CD4-positive, alpha-beta T cell treated with Interleukin-15 for 1 hour (primary cell): ENCODE measurements around the gene SLC38A3.

ENCODE experiments used
- DNase-seq: peaks from one replicate; pipeline ENCODE4 v3.0.0-alpha.2; 2020

Gene SLC38A3

DNA sequence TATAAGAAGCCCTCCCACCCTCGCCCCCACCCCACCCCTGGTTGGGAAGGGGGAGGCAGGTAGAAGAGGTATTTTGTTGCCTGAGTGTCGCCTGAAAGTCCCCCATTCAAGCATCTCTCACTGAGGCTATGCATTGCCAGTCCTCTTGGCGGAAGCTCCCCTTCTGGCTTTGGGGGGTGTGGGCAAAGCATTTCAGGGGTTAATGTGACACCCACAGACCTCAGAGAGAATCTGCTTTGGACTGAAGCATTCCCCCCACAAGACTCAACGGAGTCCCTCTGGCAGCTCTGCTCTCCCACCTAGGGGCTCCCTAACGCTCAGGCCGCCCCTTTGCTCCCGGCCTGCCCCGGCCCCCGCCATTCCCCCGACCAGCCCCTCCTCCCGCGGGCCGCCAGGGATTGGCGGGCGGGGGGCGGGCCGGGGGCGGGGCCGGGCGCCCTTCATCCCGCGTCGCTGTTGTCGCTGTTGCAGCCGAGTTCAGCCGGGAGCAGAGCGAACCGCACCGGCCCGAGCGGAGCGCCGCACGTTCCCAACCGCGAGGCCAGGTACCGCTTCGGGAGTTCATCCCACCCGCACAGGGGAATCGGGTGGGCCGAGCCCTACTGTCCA is at the start of gene SLC38A3:
Gene SLC38A3, plus strand, starts transcription at position 468 of the 609 bp plus-strand sequence. CDS start 8,929 bp downstream, outside the sequence.
- no peak for DNase-seq

DNA sequence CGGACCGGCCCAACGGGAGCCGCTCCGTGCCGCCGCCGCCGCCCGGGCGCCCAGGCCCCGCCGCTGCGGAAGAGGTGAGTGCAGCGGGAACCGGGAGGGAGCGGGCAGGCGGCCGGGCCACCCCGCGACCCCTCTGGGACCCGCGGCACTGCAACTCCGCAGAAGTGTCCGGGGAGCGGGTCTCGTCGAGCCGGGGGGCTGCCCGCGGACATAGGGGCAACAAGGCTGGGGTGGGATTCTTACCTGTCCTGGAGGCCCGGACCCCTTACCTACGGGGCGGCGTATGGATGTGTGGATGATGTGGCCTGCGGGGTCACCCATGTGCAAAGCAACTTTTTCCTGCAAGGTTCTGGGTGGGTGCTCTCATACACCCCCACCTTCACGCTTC is 49.6 kb upstream of the SLC38A3 start:
- DNase-seq, result no peak

DNA sequence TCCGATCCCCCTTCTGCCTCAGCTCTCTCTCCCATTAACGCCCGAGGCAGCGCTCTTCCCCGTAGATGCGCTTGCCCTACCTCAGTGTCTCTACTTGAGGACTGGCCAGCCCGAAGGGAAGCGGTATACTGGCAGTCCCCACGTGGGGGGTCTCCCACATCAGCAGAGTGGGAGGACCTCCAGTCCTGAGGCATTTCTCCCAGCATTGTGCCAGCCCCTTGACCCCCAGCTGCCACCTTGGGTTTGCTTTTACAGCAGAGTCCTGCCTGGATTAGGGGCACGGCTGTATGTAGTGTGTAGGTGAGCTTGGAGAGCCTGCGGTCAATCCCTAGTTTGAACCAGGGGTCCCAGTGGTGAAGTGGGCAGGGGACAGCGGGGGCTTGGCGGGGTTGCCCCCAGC is 49.2 kb upstream of the SLC38A3 start:
- DNase-seq, result no peak

DNA sequence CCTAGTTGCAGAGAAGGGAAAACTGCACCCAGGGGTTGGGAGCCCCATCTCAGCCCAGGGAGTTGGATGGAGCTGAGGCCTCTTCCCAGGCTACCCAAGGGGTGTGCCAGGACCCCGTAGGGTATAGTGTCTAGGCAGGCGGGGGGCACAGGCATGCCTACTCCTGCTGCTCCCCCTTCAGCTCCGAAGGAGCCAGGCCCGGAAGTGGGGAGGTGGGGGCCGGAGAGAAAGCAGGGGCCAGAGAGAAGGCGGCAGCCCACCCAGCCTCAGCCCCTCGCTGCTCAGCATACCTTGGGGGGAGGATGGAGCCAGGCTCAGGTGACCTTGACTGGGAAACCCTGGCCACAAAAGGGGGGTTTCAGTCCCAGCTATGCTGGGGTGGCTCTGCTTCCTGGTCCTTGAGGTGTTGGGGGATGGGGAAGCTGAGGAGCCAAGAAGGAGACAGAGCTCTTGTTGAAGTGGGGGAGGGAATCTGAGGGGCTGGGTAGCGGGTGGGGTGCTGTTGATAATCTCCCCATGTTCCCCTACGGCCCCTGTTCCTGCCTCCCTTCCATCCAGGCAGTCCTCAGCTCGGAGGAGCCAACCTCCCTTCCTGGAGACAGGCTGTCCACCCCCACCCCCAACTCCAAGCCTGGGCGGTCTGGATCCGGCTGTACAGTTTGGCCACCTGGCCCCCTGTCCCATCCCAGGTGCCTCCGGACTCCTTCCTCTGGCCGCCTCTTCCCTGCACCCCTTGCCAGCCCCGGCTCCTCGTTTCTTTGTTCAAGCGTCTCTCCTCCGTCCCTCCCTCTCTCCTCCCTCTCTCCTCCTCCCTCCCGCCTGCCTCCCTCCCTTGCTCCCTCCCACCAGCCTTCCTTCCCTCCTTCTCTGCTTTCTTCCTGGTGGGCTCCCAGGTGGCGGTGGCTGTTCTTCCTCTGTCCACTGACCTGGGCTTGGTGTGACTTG is 48.2 kb upstream of the SLC38A3 start:
- DNase-seq, result no peak

DNA sequence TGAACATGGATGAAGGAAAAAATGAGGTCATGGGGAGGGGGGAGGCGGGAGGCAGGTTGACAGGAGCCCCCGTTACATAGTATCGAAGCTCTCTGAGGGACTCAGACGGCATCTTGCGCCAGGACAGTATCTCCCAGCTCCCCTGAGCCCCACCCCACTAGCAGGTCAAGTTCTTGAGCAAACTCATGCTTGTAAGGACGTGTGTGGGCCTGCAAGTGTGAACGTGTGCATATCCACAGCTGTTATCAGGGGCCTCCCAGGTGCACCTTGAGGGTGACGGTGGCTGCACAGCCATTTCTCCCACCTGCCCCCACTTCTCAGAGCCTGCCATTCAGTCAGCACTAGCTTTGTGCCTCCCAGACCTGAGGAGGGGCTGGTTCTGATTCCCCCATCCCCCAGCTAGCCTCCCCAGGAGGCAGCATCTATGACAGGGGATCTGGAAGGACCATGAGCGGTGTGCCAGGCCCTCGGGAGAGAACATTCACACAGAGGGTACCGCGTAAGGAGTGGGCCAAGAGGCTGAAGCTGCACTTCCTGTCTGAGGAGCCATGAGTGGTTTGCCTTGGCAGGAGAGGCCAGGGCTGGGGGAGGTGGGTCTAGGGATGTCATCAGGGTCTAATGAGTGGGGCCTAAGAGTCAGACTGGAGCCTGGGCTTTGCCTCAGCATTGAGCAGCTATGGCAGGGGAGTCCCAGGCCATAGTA is 47.1 kb upstream of the SLC38A3 start:
- DNase-seq, result no peak

DNA sequence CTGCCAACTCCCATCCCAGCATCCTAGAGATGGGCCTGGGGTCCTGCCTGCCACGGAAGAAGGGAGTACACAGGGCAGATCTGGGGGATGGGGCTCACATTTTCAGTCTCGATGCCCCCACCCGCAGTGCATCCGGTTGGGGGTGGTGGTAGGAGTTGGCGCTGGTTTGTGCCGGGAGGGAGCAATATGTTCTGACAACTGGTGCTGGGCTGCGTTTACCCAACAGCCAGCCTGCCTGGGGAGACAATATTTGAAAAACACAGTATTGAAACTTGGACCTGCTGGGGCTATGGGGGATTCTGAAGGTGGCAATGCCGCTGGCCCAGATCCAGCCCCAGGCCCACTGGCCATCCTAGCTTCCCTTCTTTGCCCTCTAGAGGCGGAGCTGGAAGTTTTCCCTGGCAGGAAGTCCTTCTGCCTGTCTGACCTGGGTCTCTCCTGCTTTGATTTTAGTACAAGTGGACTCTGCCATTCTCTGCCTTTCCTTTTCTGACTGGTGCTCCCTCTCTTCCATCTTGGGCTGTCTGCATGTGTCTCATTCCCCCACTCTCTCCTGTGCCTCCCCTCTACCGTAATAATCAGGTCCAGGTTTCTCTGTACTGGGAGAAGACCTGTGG is 46.4 kb upstream of the SLC38A3 start:
- DNase-seq, result no peak

DNA sequence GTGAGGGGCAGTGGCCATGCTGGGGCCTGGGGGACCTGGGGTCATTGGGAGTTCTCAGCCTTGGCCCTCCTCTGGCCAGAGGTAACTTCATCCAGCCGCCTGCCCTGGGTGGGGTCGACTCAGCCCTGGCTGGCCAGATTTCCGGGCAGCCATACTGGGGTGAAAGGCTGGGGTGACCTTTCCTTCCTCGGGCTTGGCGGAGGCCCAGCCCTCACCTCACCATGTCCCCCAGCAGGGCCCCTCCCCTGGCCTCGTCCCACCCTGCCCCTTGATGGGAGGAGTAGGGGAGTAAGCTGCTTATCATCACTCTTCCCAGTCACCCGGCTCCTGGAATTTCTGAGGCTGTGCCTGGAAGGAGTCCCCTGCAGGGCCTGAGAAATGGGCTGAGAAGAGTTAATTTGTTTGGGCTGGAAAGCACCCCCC is 44.5 kb upstream of the SLC38A3 start:
- DNase-seq, result no peak

DNA sequence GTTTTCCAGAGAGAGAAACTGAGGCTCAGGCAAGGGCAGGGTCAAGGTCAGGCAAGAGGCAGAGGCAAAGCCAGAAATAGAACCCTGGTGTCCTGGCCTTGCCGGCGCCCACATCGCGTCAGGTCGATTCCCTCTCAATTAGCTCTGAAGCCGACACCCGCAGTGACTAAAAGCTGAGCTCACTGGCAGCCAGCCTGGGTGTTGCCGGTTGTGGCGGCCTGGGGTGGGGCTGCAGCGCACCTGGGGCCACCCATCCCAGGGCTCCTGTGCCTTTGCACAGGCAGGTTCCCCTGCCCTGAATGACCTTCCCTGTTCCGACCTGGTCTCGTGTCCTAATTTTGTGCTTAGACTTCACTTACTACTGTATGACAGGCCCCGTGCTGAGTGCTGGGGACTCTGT is 43.8 kb upstream of the SLC38A3 start:
- DNase-seq, result no peak

DNA sequence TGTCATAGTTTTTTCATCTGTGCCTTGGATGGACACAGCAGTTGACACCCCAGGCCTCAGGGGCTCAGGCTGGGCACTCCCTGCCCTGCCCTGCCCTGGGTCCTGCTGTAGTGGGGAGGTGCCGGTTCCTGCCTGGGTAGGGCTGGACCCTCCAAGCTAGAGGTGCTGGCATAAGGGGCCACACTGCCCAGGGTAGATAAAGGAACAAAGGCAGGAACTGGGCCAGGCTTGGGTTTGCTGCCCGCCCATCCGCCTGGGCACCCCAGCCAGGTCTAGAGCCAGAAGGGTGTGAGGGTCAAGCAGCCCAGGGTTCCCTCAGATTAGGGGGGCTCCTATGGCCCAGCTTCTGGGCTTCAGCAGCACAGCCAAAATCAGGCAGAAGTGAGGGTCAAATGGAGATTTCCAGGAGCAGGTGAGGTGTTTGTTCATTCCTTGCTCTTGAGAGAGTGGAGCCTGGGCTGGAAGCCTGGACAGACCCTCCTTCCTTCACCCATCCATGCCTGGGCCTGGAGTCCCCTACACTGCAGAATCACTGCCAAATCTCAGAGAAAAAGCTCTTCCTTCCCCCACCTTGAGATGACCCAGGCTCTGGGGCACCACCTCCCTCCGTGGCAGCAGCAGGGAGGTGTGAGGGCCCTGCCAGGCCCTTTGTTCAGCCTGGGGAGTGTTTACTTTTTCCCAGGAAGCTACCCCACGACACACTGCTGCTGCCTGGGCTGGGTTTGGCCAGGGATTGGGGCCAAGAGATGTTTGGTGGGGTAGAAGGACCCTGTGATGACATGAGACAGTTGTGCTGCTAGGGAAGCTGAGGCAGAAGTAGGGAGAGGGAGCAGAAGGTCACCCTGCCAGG is 42.8 kb upstream of the SLC38A3 start:
- no peak for DNase-seq

DNA sequence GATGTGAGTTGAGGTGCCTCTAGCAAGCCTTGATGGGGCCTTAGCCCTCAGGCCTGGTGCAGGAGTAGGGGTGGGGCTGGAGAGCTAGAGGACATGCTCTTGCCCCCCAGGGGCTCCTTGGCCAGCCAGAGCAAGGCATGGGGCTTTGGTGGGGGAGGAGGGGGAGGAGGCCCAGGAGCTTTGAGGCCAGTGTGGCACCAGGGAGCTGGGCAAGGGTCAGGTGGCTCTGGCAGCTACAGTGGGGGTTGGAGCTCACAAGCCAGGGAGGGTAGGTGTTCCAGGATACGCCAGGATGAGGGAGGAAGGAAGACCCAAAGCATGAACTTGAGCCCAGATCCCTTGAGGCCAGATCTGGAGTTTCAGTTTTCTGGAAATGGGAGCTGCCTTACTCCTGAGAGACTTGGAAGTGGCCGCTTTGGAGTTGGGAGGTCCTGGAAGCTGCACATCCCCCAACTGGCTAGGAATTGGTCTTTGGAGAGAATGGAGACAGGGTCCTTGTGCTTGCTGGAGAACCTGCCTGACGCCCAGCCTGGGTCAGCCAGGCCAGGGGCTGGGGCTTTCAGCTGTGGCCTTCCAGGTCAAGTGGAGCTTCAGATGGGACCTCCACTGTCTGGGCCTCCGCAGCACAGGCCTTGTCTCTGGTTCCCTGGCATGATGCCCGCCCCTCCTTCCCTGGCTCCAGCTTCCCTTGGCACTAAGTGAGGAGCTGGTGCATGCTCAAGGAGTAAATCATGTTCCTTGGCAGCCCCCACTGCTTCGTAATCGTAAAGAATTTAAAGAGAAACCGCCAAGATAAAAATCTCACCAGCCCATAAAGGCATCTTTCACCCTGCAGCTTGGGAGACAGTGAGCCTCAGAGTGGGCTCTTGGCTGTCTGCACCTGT is 41.3 kb upstream of the SLC38A3 start:
- DNase-seq, result no peak

DNA sequence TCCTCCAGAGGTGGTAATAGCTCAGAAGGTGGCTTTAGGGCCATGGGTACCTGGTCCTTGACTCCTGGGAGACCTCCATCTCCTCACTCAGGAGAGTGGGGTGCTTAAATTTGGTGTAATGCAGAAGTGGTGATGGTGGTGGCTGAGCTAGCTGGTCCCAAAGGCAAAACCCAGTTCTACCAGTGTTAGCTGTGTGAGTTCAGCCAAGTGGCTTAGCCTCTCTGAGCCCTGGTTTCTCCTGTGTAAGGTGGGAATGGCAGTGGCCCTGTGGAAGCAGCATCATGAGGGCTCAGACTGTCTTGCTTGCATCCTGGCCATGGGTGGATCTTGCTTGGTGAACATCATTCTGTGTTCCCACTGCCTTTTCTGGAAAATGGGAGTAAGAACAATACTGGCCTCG is 40.6 kb upstream of the SLC38A3 start:
- DNase-seq, result no peak

DNA sequence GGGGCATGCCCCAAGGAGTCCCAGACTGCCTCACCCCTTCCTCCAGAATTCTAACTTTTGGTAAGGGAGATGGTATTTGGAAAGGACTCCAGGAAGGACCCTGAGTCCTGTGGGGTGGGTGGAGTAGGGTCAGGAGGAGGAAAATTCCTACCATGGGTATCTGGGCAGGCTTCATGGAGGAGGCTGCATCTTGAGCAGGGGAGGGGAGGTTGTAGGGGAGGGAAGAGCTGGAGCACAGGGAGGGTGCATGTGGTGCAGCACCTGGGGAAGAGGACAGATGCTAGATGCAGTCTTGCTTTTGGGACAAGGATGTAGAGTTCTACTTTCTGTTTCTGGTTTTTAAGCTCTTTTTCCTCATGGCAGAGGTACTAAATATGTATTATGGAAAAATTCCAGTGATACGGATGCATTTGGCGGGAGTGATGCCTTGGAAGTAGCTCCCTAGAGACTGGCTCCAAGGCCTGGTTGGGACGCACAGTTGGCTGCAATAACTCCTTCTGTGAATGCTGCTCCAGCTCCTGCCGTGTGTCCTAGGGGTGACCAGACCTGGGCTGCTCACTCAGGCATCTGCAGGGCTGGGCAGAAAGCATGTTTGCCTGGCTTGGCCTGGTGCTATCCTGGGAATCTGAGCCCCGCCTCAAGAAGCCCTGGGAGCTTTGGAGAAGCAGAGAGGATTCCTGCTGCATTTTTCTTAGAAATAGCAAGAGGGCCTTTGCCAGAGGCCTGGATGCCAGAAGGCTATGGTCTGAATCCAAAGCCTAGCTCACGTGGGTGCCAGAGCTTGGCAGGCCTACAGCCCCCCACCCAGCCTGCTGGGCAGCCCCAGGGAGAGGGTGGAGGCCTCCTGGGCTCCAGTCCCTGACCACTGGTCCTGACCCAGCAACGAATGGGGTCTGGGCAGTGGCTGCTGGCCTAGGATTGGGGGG is 39.8 kb upstream of the SLC38A3 start:
- DNase-seq, result no peak

DNA sequence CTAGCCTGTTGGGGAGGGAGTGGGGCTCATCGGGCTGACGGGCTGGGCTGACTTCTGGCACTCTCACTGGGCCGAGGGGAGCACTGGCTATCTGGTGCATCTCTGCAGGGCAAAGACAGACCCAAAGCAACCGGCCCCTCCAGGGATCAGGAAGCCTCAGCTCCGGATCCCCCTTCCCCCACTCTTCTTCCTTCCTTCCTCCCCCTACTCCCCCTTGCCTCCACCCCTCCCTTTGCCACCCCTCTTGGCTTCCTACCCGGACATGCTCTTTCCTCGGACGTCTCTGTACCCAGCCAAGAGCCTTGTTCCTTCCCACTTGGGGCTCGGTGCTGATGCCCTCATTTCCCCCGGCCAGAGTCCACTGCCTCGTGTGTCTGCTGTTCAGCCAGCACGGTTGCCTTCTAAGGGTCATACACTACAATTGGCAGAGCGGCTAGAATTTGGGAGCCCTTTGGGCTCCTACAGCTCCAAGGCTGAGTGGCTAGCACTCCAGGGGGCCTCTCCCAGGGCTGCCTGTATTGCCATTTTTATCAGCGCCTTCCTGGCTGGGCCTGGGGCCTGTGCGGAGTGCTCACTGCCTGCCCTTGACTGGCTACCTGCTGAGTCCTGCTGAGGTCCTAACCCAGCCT is 39.0 kb upstream of the SLC38A3 start:
- no peak for DNase-seq

DNA sequence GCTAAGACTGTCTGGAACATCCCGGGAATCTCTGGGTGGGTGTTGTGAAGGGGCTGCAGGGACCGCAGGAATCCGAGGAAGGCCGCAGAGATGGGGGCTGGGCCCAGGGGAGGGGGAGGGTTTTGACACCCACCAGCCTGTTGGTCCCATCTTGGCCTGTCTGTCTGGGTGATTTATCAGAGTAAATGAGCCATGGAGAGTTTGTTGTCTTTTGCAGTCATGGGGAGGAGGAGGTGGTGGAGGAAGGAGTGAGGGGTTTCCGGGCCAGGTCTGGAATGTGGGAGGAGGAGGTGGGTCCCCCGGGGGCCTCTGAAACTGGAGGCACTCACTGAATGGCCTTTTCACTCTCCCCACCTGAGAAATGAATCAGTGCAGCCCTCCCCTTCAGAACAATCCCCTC is 38.5 kb upstream of the SLC38A3 start:
- no peak for DNase-seq

DNA sequence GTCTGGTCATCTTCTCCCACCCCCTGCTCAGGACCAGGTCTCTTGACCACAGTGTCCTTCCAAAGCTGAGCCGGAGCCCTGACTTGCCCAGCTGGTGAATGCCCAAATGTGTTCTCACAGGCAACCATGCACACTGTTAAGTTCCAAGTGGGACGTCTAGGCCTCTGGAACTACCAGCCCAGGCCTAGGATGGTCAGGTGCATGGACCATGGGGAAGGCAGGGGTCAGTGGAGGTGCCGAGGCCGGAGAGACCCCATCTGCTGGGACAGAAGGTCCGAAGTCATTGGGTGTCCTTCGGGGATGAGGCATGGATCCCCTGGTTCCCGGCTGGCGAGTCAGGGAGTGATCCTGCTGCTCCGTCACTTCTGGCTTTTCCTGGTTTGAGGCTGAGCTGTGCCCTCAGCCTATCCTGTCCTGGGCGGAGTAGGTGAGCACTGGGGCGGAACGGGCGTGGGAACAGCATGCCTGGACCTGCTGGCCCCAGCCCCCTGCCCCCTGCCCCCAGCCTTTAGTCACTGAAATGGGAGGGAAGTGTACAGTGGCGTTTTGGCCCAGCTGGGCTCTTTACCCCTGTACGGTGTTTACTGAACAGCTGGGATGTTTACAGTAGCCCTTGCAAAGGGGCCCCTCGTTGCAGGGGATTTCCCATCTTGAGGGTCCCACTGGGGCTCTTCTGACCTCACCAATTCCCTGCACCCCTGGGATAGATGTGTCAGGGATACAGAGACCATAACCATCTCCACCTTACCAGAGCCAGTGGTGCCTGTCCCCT is 37.8 kb upstream of the SLC38A3 start:
- DNase-seq, result no peak

DNA sequence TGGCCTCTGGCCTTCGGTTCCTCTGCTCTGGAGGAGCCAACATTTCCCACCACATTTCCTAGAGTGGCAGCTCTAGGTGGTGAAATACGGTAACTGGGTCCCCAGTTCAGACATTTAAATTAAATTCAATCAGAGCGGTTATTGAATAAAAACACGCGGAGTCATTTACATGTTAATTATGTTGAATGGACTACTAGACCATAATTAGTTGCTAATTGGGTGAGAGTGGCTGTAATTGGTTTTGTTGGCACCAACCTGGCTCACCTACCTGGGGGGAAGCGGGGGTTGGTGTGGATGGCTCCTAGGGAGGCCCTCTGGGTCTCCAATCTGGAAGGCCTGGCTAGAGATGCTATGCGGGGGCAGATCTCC is 37.2 kb upstream of the SLC38A3 start:
- no peak for DNase-seq

DNA sequence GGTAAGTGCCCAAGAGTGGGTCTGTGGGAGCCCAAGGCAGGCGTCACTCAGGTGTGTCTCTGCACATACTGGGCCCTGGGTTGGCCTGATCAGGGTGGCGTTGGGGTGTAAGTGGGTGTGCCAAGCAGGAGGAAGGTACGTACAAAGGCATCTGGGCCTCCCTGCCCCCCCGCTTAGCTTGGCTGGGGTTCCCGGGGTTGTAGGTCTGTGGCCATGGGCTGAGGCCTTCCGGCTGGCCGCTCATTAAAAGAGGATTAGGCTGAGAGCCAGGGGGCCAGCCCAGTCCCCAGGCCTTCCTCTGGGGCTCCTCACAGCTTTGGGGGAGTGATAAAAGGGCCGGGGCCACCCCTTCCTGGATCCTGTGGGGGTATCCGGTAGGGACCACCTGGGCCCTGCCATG is 36.7 kb upstream of the SLC38A3 start:
- no peak for DNase-seq

DNA sequence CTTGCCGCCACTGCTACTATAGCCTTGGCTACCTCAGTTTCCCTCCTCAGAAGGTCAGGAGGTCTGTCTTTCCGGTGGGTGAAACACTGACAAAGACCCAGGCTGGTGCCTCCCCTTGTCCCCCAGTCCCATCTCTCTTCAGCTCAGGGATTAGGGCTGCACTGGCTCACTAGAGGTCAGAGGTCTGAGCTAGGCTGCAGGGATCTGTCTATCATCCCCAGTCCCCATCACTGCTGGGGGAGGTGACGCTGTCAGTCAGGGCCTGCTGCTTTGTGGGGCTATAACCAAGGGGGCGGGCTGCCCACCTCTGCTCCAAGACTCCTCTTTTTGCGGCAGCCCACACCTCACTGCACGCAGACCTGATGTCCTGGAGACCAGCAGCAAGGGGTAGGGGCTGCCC is 36.3 kb upstream of the SLC38A3 start:
- DNase-seq, result no peak
